Measurements from ENCODE around the gene MICAL3. TPM values are rescaled to one million over a fixed set of nuclear protein-coding genes. Genes with fewer than 3 reads are reported as not detected.

MICAL3 gene
- total and polyA plus RNA-seq, 2 donors, result 2.7 to 4.0 TPM

- H3K27ac ChIP-seq (ENCODE audit: low read depth in 1 of 2, low read length in 1 of 2), result no peak overlapping the region
- no peak for DNase-seq (ENCODE audit: low read depth in 6 of 9, low spot score in 9 of 9)
- H3K9me3 ChIP-seq (ENCODE audit: control insufficient read depth in 2 of 2, insufficient read depth in 1 of 2, low read length in 1 of 2), result no peaks in the 10 kb centered on the region
- no peak overlapping the region for H3K4me3 ChIP-seq (ENCODE audit: low read length in 2 of 2)
- H3K36me3 ChIP-seq (ENCODE audit: control insufficient read depth in 2 of 2, insufficient read depth in 2 of 2, low read length in 1 of 2), result no peaks in the 10 kb centered on the region
- 98% methylated on average over 27 of the region's 27 CpGs for WGBS
- H3K27me3 ChIP-seq (ENCODE audit: control insufficient read depth in 2 of 2, insufficient read depth in 1 of 2, low read length in 1 of 2), result no peaks in the 10 kb centered on the region
- H3K4me1 ChIP-seq (ENCODE audit: control insufficient read depth in 2 of 2, insufficient read depth in 2 of 2, low read length in 2 of 2), result peaks cover 0 to 3% of the 10 kb centered on the region in 2 donors
These were observed 159.8 kb downstream of the MICAL3 start for GRCh38 chr22:17864398-17865182.

- no peak for DNase-seq (ENCODE audit: low read depth in 6 of 9, low spot score in 9 of 9)
- WGBS, result 51% methylated on average over 9 of the region's 9 CpGs
- Histone ChIP-seq H3K4me3 (ENCODE audit: low read length in 2 of 2) (no peak overlapping the region), H3K27ac (ENCODE audit: low read depth in 1 of 2, low read length in 1 of 2) (no peak overlapping the region), H3K27me3 (ENCODE audit: control insufficient read depth in 2 of 2, insufficient read depth in 1 of 2, low read length in 1 of 2) (no peaks in the 10 kb centered on the region), H3K36me3 (ENCODE audit: control insufficient read depth in 2 of 2, insufficient read depth in 2 of 2, low read length in 1 of 2) (peaks cover 0 to 2% of the 10 kb centered on the region in 2 donors), H3K4me1 (ENCODE audit: control insufficient read depth in 2 of 2, insufficient read depth in 2 of 2, low read length in 2 of 2) (peaks cover 0 to 3% of the 10 kb centered on the region in 2 donors), H3K9me3 (ENCODE audit: control insufficient read depth in 2 of 2, insufficient read depth in 1 of 2, low read length in 1 of 2) (no peaks in the 10 kb centered on the region)
These were observed 161.6 kb downstream of the MICAL3 start for GRCh38 chr22:17862646-17863181.

GRCh38 chr22:17861909-17862308, 162.5 kb downstream of the MICAL3 start:
- no peak overlapping the region for H3K4me3 ChIP-seq (ENCODE audit: low read length in 2 of 2)
- DNase-seq (ENCODE audit: low read depth in 6 of 9, low spot score in 9 of 9), result no peak
- no peaks in the 10 kb centered on the region for H3K9me3 ChIP-seq (ENCODE audit: control insufficient read depth in 2 of 2, insufficient read depth in 1 of 2, low read length in 1 of 2)
- 99% methylated on average over 5 of the region's 5 CpGs for WGBS
- H3K27me3 ChIP-seq (ENCODE audit: control insufficient read depth in 2 of 2, insufficient read depth in 1 of 2, low read length in 1 of 2), result no peaks in the 10 kb centered on the region
- H3K36me3 ChIP-seq (ENCODE audit: control insufficient read depth in 2 of 2, insufficient read depth in 2 of 2, low read length in 1 of 2), result peaks cover 0 to 2% of the 10 kb centered on the region in 2 donors
- H3K4me1 ChIP-seq (ENCODE audit: control insufficient read depth in 2 of 2, insufficient read depth in 2 of 2, low read length in 2 of 2), result no peaks in the 10 kb centered on the region
- H3K27ac ChIP-seq (ENCODE audit: low read depth in 1 of 2, low read length in 1 of 2), result no peak overlapping the region

GRCh38 chr22:17860220-17860965, 164.0 kb downstream of the MICAL3 start:
- H3K27me3 ChIP-seq (ENCODE audit: control insufficient read depth in 2 of 2, insufficient read depth in 1 of 2, low read length in 1 of 2), result no peaks in the 10 kb centered on the region
- DNase-seq (ENCODE audit: low read depth in 6 of 9, low spot score in 9 of 9), result no peak
- no peaks in the 10 kb centered on the region for H3K9me3 ChIP-seq (ENCODE audit: control insufficient read depth in 2 of 2, insufficient read depth in 1 of 2, low read length in 1 of 2)
- no peak overlapping the region for H3K4me3 ChIP-seq (ENCODE audit: low read length in 2 of 2)
- H3K36me3 ChIP-seq (ENCODE audit: control insufficient read depth in 2 of 2, insufficient read depth in 2 of 2, low read length in 1 of 2), result peaks cover 0 to 2% of the 10 kb centered on the region in 2 donors
- WGBS, result 97% methylated on average over 23 of the region's 23 CpGs
- H3K4me1 ChIP-seq (ENCODE audit: control insufficient read depth in 2 of 2, insufficient read depth in 2 of 2, low read length in 2 of 2), result no peaks in the 10 kb centered on the region
- no peak overlapping the region for H3K27ac ChIP-seq (ENCODE audit: low read depth in 1 of 2, low read length in 1 of 2)

- no peak for DNase-seq (ENCODE audit: low read depth in 6 of 9, low spot score in 9 of 9)
- H3K27me3 ChIP-seq (ENCODE audit: control insufficient read depth in 2 of 2, insufficient read depth in 1 of 2, low read length in 1 of 2), result no peaks in the 10 kb centered on the region
- H3K4me3 ChIP-seq (ENCODE audit: low read length in 2 of 2), result no peak overlapping the region
- H3K36me3 ChIP-seq (ENCODE audit: control insufficient read depth in 2 of 2, insufficient read depth in 2 of 2, low read length in 1 of 2), result peaks cover 0 to 2% of the 10 kb centered on the region in 2 donors
- H3K27ac ChIP-seq (ENCODE audit: low read depth in 1 of 2, low read length in 1 of 2), result no peak overlapping the region
- no peaks in the 10 kb centered on the region for H3K9me3 ChIP-seq (ENCODE audit: control insufficient read depth in 2 of 2, insufficient read depth in 1 of 2, low read length in 1 of 2)
- WGBS, result 97% methylated on average over 11 of the region's 11 CpGs
- no peaks in the 10 kb centered on the region for H3K4me1 ChIP-seq (ENCODE audit: control insufficient read depth in 2 of 2, insufficient read depth in 2 of 2, low read length in 2 of 2)
These were observed 166.3 kb downstream of the MICAL3 start for GRCh38 chr22:17858033-17858432.

GRCh38 chr22:17855572-17856290, 168.6 kb downstream of the MICAL3 start:
- Histone ChIP-seq H3K4me1 (ENCODE audit: control insufficient read depth in 2 of 2, insufficient read depth in 2 of 2, low read length in 2 of 2) (no peaks in the 10 kb centered on the region), H3K4me3 (ENCODE audit: low read length in 2 of 2) (no peak overlapping the region), H3K36me3 (ENCODE audit: control insufficient read depth in 2 of 2, insufficient read depth in 2 of 2, low read length in 1 of 2) (peaks cover 0 to 2% of the 10 kb centered on the region in 2 donors), H3K27ac (ENCODE audit: low read depth in 1 of 2, low read length in 1 of 2) (no peak overlapping the region), H3K27me3 (ENCODE audit: control insufficient read depth in 2 of 2, insufficient read depth in 1 of 2, low read length in 1 of 2) (no peaks in the 10 kb centered on the region), H3K9me3 (ENCODE audit: control insufficient read depth in 2 of 2, insufficient read depth in 1 of 2, low read length in 1 of 2) (no peaks in the 10 kb centered on the region)
- 98% methylated on average over 13 of the region's 13 CpGs for WGBS
- no peak for DNase-seq (ENCODE audit: low read depth in 6 of 9, low spot score in 9 of 9)

GRCh38 chr22:17853073-17853472, 171.3 kb downstream of the MICAL3 start:
- no peak overlapping the region for H3K27ac ChIP-seq (ENCODE audit: low read depth in 1 of 2, low read length in 1 of 2)
- H3K9me3 ChIP-seq (ENCODE audit: control insufficient read depth in 2 of 2, insufficient read depth in 1 of 2, low read length in 1 of 2), result no peaks in the 10 kb centered on the region
- no peaks in the 10 kb centered on the region for H3K27me3 ChIP-seq (ENCODE audit: control insufficient read depth in 2 of 2, insufficient read depth in 1 of 2, low read length in 1 of 2)
- 97% methylated on average over 6 of the region's 6 CpGs for WGBS
- no peak overlapping the region for H3K4me3 ChIP-seq (ENCODE audit: low read length in 2 of 2)
- H3K36me3 ChIP-seq (ENCODE audit: control insufficient read depth in 2 of 2, insufficient read depth in 2 of 2, low read length in 1 of 2), result no peaks in the 10 kb centered on the region
- no peak for DNase-seq (ENCODE audit: low read depth in 6 of 9, low spot score in 9 of 9)
- no peaks in the 10 kb centered on the region for H3K4me1 ChIP-seq (ENCODE audit: control insufficient read depth in 2 of 2, insufficient read depth in 2 of 2, low read length in 2 of 2)

GRCh38 chr22:17851759-17852158, 172.6 kb downstream of the MICAL3 start:
- Histone ChIP-seq H3K36me3 (ENCODE audit: control insufficient read depth in 2 of 2, insufficient read depth in 2 of 2, low read length in 1 of 2) (no peaks in the 10 kb centered on the region), H3K27ac (ENCODE audit: low read depth in 1 of 2, low read length in 1 of 2) (no peak overlapping the region), H3K9me3 (ENCODE audit: control insufficient read depth in 2 of 2, insufficient read depth in 1 of 2, low read length in 1 of 2) (no peaks in the 10 kb centered on the region), H3K27me3 (ENCODE audit: control insufficient read depth in 2 of 2, insufficient read depth in 1 of 2, low read length in 1 of 2) (no peaks in the 10 kb centered on the region), H3K4me1 (ENCODE audit: control insufficient read depth in 2 of 2, insufficient read depth in 2 of 2, low read length in 2 of 2) (peaks cover 0 to 7% of the 10 kb centered on the region in 2 donors), H3K4me3 (ENCODE audit: low read length in 2 of 2) (no peak overlapping the region)
- 96% methylated on average over 14 of the region's 14 CpGs for WGBS
- DNase-seq (ENCODE audit: low read depth in 6 of 9, low spot score in 9 of 9), result no peak
